ENCODE measurements around the gene HOXD8. TPM values are rescaled to one million over a fixed set of nuclear protein-coding genes. Genes with fewer than 3 reads are reported as not detected.

HOXD8 gene
- total RNA-seq, 1 donor from 2014 or later: 18.9 TPM

DNA sequence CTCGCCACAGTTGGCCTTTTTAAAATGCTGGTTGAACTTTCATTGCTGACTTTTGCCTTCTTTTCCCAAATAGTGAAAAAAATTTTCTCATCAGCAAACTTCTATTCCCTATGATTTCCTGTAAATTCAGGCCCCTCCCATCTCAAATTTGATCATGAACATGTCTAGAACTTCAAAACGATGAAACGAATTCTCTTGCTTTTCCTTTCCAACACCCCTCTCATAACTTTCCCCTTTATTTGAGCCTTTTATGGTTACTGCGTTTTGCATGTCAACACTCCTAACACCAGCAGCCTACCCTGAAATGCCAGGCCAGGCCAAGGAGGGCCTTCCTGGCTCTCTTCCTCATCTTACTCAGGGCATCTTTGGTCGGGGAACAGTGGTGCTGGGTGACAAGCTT is 38.6 kb upstream of the HOXD8 start:
- DNase-seq (ENCODE audit: extremely low read depth, low read depth, low spot score): no peak

- no peak for DNase-seq (ENCODE audit: extremely low read depth, low read depth, low spot score)
Observed at GRCh38 chr2:176091329-176092258, 37.9 kb upstream of the HOXD8 start.

DNA sequence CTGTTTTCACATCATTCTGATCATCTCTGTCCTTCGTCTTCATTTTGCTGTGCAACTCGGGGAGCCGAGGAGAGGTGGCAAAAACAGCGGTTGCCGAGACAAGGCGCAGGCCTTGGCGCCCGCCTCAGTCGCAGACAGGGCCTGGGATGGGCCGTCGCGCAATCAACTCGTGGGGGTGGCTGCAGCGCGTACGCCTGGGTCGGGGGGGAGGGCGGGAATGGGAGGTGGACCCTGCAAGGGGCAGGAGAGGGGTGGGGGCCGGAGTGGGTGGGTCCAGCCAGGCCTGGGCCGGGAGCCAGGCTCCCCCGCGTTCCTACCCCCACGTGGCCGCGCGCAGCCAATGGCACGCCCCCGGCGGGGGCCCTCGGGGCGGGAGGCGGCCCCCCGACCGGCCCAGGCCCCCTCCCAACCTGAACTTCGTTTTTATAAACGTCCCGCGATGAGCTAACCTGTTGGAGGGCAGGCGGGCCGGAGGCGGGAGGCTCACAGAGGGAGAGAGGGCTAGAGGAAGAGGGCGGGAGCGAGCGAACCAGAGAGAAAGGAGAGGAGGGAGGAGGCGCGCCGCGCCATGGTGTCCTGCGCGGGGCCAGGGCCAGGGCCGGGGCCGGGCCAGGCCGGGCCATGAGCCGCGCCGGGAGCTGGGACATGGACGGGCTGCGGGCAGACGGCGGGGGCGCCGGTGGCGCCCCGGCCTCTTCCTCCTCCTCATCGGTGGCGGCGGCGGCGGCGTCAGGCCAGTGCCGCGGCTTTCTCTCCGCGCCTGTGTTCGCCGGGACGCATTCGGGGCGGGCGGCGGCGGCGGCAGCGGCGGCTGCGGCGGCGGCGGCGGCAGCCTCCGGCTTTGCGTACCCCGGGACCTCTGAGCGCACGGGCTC is 37.0 kb upstream of the HOXD8 start, which contains the start of gene HOXD13:
Gene HOXD13 (plus strand): TSS at position 452 of the 875 bp plus-strand sequence. CDS start 170 bp downstream, at position 622.
- no peak for DNase-seq (ENCODE audit: extremely low read depth, low read depth, low spot score)

- no peak for DNase-seq (ENCODE audit: extremely low read depth, low read depth, low spot score)
Observed at GRCh38 chr2:176093145-176093897, 36.2 kb upstream of the HOXD8 start.

DNA sequence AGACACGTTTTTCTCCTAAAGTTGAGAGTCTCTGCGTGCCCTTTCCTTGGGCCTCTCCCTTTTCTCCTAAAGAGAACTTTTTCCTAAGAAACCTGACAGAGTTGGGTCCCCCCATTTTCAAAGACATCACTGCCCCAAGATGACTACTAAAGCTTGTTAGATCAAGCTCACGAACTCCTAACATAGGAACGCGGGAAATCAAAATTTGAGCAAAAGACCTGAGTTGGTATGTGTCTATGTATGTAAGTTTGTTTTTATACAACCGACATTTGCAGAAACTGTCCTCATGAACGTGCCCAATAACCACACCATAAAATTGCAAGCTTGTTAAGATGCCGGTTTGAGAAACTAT is 35.6 kb upstream of the HOXD8 start:
- DNase-seq (ENCODE audit: extremely low read depth, low read depth, low spot score): no peak

- no peak for DNase-seq (ENCODE audit: extremely low read depth, low read depth, low spot score)
Observed at GRCh38 chr2:176094349-176094748, 35.2 kb upstream of the HOXD8 start.

GRCh38 chr2:176095421-176095820 is 34.1 kb upstream of the HOXD8 start:
- DNase-seq (ENCODE audit: extremely low read depth, low read depth, low spot score): no peak

- no peak for DNase-seq (ENCODE audit: extremely low read depth, low read depth, low spot score)
Observed at GRCh38 chr2:176096243-176096985, 33.1 kb upstream of the HOXD8 start.

- no peak for DNase-seq (ENCODE audit: extremely low read depth, low read depth, low spot score)
Observed at GRCh38 chr2:176096986-176097819, 32.3 kb upstream of the HOXD8 start.

DNA sequence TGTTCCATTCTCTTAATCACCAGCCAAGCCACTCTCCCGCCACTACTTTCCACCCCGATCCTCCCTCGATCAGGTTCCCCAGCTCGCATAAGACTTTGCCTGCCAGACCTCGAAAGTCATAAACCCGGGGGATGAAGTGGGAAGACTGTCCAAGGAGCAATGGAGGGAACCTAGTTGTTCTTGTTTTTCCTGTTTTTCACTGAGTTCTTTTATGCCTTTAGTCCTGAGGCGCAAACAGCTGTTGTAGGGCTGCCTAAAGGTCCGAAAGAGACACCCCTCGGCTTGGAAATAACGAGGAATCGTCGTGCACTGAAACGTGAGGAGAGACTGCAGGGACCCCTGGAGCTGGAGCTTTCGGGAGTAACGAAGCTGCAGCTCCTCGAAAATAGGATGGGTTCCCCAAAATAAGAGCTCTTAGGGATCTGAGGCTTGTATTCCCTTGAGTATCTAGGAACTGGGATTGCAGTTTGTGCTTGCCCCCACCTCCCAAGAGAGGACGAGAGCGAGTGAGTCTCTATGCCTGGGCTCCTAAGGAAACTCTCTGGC is 31.6 kb upstream of the HOXD8 start:
- DNase-seq (ENCODE audit: extremely low read depth, low read depth, low spot score): no peak

DNA sequence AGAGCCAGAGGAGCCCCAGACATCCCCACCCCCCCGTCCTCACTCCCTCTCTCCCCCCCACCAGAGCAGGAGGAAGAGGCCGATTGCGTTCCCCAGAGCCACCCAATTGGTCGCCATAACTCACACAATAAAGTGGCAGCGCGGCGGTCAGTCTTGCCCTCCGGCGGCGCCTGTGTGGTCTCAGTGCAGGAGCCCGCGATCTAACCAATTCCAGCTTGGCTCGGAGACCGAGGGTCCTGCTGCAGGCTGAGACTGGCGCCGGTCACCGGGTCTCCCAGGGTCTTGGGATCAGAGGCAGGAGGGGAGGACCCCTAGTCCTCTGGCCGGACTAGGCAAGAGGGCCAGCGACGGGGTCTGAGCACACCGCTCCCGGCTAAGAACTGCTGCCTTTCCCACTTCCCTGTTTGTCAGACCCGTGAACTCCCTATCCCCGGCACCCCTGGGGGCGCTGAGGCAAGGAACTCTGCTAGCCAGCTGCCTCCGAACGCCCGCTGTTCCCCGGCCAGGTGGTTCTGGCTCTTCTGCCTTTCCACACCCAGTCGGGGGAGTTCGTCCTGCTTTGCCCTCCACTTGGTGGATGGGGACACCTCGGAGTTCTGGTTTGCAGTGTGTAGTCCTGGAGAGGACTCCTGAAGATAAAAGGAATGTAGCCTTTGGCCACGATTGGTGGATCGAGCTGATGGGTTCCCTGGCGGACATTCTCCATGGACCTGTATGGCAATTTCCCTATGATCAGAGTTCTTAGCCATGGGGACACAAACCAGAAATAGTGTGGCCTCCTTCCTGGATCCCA is 30.9 kb upstream of the HOXD8 start:
- DNase-seq (ENCODE audit: extremely low read depth, low read depth, low spot score): no peak

DNA sequence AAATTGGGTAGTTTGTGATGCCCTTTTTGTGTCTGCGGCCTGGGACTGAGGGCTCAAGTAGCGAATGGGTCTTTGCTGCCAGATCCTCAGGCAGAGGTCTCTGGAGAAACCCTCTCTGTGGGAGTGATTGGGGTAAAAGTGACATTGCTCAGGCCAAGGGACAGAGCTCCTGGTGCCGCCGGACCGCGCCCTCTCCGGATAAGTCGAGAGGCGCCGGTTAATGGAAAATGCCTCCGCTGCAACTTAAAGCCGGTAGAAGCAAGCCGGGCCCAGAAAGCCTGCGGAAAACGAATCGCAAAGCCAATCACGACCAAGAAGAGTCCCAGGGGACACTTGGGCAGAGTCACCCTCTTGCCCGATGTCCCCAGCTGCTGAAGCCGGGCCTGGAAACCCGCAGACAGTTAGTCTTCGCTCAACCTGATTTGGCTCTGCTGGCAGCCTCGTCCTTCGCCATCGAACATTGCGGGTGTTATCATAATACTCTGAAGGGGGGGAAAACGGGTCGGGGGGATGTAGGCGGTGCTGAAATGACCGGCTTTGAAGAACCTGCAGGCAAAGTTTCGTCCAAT is 30.3 kb upstream of the HOXD8 start:
- no peak for DNase-seq (ENCODE audit: extremely low read depth, low read depth, low spot score)

- DNase-seq (ENCODE audit: extremely low read depth, low read depth, low spot score): no peak
Observed at GRCh38 chr2:176099728-176100546, 29.6 kb upstream of the HOXD8 start, which contains the start of gene HOXD12. HOXD12 (plus strand) TSS chr2:176099795; CDS start chr2:176099802, 7 bp downstream.

DNA sequence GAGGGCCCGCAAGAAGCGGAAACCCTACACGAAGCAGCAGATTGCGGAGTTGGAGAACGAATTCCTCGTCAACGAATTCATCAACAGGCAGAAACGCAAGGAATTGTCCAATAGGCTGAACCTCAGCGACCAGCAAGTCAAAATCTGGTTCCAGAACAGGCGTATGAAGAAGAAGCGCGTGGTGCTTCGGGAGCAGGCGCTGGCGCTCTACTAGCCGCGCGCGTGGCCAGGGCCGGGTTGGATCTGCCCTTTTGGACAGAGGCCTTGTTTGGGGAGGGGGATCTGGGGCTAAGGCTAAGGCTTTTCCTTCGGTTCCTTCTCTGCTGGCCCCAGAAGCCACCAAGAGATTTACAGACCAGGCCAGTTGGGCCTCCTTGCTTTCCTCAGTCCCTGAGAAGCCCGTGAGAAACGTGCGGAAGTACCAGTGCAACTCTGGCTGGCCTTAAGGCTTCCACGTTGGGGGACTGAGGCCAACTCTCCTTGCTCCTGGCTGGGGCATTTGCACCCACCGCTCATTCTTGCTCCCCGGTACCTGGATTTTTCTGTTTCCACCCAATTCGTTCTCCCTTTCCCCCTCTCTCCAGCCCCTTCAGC is 28.9 kb upstream of the HOXD8 start:
- no peak for DNase-seq (ENCODE audit: extremely low read depth, low read depth, low spot score)

DNA sequence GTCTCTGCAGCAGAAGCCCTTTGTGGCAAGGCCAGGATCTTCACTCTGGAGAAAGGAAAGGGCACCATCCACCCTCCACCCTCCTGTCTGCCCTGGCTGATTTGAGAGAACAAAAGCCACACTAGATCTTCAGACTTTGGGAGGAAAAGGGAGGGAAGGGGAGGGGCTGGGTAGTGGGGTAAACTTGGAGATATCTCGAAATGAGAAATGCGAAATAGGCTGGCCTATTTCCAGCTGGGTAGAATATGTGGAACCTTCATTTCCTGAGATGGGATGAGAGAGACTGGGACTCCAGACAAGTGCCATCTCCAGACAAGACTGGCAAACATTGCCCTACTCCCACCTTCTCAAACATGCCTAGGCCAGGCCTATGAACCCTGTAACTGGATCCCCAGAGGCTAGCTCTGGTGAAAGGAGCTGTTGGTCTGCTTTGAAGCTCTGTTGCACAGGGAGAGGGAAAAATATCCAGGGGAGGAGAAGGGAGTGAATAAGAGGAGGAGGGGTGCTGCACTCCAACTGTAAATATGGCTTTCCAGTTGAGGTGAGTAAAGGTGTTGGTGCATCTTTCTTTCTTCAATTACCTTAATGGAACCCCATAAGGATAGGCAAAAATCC is 28.2 kb upstream of the HOXD8 start:
- no peak for DNase-seq (ENCODE audit: extremely low read depth, low read depth, low spot score)

GRCh38 chr2:176101842-176102241 is 27.7 kb upstream of the HOXD8 start:
- DNase-seq (ENCODE audit: extremely low read depth, low read depth, low spot score): no peak

All from glomerular endothelial cell (primary cell).